HG02885 (cell line): Measurements from ENCODE around the gene MORN5.

ENCODE experiments used
- ATAC-seq: cut with Tn5 transposase; IDR thresholded peaks from one replicate; pipeline ENCODE4 v1.9.1; 2021; ENCODE audit warnings: mild to moderate bottlenecking; ENCODE audit not compliant: unreplicated experiment, poor library complexity

The MORN5 gene

DNA sequence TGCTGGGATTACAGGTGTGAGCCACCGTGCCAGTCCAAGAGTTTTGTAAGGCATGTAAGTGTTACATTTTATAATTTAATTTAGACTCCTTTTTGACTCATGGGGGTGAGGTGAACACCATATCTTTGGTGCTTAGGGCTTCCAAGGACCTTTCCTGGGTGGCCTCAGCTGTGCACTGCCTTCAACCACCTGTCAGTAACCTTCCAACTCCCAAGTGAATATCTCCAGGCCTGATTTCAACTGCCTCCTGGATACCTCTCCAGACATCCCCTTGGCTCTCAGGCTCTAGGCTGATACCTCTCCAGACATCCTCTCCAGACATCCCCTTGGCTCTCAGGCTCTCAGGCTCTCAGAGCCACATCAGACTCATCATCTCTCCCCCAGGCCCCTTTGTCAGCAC is 35.7 kb upstream of the MORN5 start:
- ATAC-seq = no peak

DNA sequence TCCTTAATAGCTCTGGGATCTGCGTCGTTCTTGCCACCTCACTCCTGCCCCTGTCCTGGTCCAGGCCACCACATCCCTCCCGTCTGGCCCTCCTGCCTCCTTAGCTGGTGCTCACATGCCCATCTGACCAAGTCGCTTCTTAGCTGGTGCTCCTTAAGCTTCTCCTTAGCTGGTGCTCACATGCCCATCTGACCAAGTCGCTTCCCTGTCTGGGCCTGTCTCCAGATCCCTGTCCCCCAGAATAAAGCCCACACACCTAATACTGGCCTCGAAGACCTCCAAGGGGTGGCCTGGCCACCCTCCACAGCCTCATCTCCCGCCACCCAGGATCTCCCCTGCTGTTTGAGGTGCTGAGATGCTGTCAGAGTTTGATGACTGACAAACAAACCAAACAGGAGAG is 35.2 kb upstream of the MORN5 start:
- no peak for ATAC-seq

DNA sequence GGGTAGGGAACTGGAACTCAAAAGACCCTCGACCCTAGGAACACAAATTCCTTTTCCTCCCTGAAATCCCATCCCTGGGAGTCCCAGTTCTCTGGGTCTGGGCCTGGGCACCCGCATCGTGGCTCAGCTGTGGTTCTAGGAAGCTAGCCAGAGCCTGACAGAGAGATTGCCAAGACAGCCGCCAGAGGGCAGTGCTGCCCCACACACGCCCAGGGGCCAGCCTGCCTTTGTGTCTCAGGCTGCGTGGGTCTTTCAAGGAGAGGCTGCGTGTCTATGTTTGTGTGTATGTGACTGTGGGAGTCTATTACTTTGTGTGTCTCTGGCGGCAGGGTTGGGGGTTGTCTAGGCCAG is 34.6 kb upstream of the MORN5 start:
- peak; percentile 81 for ATAC-seq

DNA sequence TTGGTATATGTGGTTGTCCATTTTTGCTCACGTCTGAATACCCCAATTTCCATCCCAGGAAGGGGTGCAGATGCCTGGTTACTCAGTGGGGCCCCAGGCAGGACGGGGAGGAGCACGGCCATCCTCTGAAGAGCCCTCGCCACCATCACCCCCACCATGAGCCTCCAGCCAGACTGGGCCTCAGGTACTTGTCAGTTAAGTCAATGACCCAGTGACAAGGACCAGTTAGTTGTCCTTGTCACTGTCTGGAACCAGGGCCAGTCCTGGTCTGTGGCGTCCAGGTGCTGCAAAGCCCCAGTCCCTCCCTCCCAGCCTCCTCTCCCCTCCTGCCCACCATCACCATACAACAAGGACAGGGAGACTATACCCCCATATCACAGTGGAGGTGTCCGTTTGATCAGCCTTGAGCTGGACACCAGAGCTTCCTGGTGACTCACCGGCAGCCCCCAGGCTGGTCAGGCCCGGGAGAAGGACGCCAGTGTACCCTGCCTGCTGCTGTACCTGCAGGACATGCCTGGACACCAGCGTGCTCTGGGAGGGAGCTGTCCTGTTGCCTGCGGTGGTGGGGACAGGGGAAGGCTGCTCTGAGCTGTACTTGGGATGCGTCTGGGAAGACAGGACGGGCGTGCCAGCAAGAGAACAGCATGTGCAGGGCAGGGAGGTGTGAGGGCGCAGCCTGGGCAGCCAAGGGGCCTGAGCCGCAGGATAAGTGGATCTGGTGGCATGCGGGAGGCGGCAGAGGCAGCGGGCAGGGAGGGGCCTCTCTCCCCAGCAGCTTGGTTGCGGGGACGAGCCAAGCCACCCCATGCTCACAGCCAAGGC is 34.0 kb upstream of the MORN5 start:
- ATAC-seq = no peak

DNA sequence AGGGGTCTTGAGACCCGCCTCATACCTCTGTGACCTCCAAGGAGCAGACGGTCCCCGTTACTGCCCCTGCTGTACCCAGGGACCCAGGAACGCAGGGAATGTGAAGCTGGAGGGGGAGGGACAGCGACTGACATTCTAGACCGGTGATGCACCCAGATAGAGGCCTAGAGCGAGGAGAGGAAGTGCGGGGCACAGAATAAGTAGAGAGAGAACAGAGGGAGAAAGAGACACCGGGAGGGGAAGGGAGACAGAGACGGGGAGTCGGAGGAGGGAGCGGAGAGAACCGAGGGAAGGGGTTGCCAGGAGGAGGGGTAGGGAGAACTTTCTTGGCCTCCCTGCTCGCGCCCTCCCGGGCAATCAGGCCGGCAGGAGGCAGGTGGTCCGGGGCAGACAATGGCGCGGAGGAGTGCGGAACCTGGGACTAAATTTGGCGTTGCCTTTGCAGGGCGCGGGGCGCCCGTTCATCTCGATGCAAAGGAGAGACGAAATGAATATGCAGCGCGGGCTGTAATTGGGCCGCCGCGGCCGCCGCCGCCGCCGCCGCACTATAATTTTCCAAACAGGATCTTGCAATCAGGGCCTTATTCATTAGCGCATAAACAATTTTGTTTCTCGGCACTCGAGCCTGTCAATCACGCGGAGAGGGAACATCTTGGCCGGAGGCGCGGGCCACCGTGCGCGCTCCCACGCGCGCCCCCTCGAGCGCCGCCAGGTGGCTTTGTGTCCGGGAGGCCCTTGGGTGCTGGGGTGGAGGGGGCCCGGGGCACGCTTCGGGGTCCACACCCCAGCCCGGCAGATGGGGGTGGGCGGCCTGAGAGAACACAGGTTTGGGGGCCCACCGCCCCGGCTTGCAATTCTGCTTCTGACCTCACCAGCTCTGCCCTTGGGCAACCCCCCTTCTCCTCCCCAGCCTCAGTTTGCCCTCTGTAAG is 33.1 kb upstream of the MORN5 start:
- no peak for ATAC-seq

DNA sequence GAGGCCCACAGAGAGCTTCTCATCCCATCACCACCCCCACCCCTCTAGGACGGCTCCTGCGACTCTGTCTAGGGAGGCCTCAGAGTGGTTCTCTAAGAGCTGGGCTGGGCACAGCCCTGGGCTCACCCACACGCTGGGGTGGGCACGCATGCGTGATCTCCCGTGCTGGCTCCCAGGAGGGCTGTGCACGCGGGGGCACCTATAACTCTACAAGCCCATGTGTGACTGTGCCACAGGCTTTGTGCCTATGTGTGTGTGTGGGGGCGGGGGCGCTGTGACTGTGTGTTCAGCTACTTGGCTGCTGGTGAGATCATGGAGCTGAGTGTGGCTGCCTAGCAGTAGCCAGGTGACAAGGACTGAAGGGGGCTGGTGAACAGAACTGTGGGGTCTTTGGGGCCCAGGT is 32.3 kb upstream of the MORN5 start:
- no peak for ATAC-seq

- no peak for ATAC-seq
These were observed 31.4 kb upstream of the MORN5 start for GRCh38 chr9:122128007-122128968.

- no peak for ATAC-seq
These were observed 30.8 kb upstream of the MORN5 start for GRCh38 chr9:122128969-122129343.

GRCh38 chr9:122129969-122130368 is 29.7 kb upstream of the MORN5 start:
- no peak for ATAC-seq

DNA sequence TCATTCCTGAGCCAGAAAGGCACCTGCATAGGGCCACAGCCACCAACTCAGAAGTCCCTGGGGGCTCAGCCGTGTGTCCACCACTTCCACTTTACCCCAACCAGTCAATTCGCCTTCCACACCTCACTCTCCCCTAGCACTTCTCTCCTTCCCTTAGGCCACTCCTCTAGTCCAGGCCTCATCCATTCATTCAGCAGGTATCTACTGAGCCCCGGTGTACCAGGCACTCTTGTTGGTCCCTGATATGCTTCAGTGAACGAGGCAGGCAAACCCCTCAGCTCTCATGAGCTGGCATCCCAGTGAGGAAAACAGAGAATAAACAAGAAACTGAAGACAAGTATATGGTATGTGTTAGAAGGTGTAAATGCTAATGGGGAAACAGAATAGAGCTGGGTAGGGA is 28.9 kb upstream of the MORN5 start:
- no peak for ATAC-seq

DNA sequence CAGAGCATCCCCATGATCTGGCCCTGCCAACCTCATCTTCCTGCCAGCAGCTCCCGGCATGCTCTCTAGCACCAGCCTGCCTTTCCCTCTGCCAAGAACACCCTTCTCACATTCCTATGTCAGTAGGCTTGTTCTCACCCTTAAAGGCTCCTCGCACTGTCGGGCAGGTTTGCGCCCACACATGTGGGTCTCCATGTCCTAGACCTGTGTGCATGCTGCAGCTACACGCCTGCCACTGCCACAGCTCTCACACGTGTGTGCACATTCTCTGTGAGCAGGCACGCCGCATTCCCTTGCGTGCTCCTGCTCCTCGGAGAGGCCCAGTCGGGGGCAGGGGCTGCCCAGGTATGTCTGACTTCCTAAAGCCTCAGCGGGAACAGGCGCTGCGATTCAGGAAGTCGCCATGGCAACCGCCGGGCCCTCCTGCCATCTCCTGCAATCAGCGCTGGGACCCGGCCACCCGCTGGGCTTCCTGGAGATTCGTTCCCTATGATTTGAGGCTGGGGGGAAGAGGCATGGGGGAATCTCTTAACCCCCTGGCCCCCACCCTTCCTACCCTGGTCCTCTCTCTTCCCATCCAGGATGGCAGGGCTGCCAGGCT is 28.2 kb upstream of the MORN5 start:
- ATAC-seq = no peak

DNA sequence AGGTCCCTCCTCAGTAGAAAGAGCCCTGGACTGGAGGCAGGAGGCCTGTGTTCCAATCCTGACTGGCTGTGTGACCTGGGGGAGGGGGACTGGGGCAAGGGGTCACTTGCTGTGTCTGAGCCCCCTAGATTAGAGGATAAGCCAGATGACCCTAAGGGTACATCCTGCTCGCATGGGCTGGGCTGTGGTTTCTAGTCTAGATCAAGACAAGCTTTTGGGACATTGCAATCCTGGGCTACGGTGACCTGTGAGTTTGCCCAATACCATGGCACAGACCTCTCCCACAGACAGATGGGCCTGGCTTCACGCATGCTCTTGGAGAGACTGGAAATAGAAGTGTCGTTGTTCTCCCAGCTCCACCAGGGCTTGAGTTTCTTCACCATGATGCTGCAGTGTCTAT is 27.2 kb upstream of the MORN5 start:
- ATAC-seq = no peak

- no peak for ATAC-seq
These were observed 26.3 kb upstream of the MORN5 start for GRCh38 chr9:122133263-122133983.

DNA sequence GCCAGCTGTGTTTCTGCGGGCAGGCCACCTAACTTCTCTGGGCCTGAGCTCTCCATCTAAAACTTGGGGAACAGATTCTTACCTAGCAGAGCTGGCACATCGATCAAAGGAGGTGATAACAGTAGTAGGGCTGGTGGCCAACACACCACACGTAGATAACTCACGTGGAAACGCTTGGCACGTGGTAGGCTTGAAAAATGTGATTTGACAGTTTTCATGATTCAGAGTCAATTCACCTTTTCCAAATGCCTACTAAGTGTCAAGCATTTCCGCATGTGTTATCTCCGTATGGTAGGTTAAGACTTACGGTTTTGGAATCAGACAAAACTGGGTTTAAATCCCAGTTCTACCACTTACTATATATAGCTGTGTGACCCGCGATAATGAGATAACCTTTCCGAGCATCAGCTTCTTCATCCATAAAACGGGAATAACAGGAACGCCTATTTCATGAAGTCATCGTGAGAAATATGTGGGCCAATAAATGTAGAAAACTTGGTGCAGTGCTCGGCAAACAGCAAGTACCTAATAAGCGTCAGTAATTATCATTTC is 25.6 kb upstream of the MORN5 start:
- no peak for ATAC-seq

GRCh38 chr9:122134822-122135528 is 24.7 kb upstream of the MORN5 start:
- ATAC-seq = no peak

GRCh38 chr9:122135529-122135859 is 24.2 kb upstream of the MORN5 start:
- no peak for ATAC-seq

- no peak for ATAC-seq
These were observed 21.0 kb upstream of the MORN5 start for GRCh38 chr9:122138560-122139268.
